Liver (tissue), 3 donors: ENCODE measurements around the gene TNFRSF13B.

Experiments used
- GABPA ChIP-seq, 2 donors: IDR thresholded peaks in 1 of 2; conservative IDR thresholded peaks in 1 of 2; 2 replicates each; pipeline ENCODE4 v1.6.1; 2016; ENCODE audit warnings: antibody characterized with exemption in 2 of 2, mild to moderate bottlenecking in 1 of 2, moderate library complexity in 1 of 2
- HNF4G ChIP-seq: IDR thresholded peaks from 2 replicates; pipeline ENCODE4 v1.6.1; 2016; ENCODE audit warnings: antibody characterized with exemption
- JUND ChIP-seq, 2 donors: IDR thresholded peaks; 2 replicates each; pipeline ENCODE4 v1.6.1; 2016; ENCODE audit warnings: antibody characterized with exemption in 2 of 2
- RAD21 ChIP-seq, 2 donors: IDR thresholded peaks; 2 replicates each; pipeline ENCODE4 v1.6.1; 2016; ENCODE audit warnings: antibody characterized with exemption in 2 of 2, mild to moderate bottlenecking in 2 of 2
- RXRA ChIP-seq, 2 donors: IDR thresholded peaks; 2 replicates each; pipeline ENCODE4 v1.6.1; 2017 to 2018; ENCODE audit warnings: antibody characterized with exemption in 2 of 2, mild to moderate bottlenecking in 1 of 2
- SP1 ChIP-seq: IDR thresholded peaks from 2 replicates; pipeline ENCODE4 v1.6.1; 2018; ENCODE audit warnings: antibody characterized with exemption, mild to moderate bottlenecking
- TAF1 ChIP-seq: conservative IDR thresholded peaks from 2 replicates; pipeline ENCODE4 v1.6.1; 2016; ENCODE audit warnings: antibody characterized with exemption, mild to moderate bottlenecking
- YY1 ChIP-seq: IDR thresholded peaks from 2 replicates; pipeline ENCODE4 v1.6.1; 2016; ENCODE audit warnings: antibody characterized with exemption, mild to moderate bottlenecking
- TF ChIP-seq, protein P1 (sequence below): fragments of 150-350 bp; IDR thresholded peaks from 2 replicates; pipeline ENCODE4 v1.5.1; 2017; ENCODE audit warnings: improper control_type of control experiment, low read depth, low read length; ENCODE audit not compliant: missing input control
- TF ChIP-seq, protein P2 (sequence below): IDR thresholded peaks from 2 replicates; pipeline ENCODE4 v1.6.1; 2016; ENCODE audit warnings: antibody characterized with exemption
- TF ChIP-seq, protein P3 (sequence below): IDR thresholded peaks from 2 replicates; pipeline ENCODE4 v1.6.1; 2016; ENCODE audit warnings: antibody characterized with exemption, mild to moderate bottlenecking
- TF ChIP-seq, protein P4 (sequence below): IDR thresholded peaks from 2 replicates; pipeline ENCODE4 v1.6.1; 2016; ENCODE audit warnings: antibody characterized with exemption
- donor health status: healthy.
- donor health status: healthy.

DNA sequence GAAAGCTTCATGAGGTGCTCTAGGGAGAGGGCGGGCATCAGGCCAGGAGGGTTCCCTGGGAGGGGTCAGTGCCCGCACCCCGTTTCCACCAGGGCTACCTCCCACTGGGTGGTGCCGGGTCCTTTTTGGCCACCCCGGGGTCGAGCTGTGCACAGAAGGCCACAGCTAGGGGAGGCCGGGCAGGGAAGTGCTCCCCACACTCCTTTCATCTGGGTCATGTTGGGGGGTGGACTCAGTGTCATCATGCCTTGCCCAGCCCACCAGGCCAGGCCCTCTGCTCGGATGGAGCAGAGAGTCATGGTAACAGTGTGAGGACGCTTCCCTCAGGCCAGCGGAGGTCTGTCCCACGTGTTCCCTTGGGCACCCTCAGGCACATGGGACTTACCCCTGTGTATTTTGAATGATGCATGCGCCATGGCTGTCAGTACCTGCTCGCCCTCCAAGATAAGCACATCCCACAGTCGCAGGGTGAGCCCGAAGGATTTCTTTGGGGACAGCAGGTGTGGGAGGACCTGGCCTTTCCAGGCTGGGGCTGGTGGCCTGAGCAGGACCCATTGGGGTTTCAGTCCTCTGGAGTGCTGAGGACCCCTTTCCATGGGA is 46.4 kb downstream of the TNFRSF13B start:
- TF ChIP-seq, protein P1, sequence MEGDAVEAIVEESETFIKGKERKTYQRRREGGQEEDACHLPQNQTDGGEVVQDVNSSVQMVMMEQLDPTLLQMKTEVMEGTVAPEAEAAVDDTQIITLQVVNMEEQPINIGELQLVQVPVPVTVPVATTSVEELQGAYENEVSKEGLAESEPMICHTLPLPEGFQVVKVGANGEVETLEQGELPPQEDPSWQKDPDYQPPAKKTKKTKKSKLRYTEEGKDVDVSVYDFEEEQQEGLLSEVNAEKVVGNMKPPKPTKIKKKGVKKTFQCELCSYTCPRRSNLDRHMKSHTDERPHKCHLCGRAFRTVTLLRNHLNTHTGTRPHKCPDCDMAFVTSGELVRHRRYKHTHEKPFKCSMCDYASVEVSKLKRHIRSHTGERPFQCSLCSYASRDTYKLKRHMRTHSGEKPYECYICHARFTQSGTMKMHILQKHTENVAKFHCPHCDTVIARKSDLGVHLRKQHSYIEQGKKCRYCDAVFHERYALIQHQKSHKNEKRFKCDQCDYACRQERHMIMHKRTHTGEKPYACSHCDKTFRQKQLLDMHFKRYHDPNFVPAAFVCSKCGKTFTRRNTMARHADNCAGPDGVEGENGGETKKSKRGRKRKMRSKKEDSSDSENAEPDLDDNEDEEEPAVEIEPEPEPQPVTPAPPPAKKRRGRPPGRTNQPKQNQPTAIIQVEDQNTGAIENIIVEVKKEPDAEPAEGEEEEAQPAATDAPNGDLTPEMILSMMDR, result no peak
- TF ChIP-seq SP1 (no peak), JUND (IDR thresholded peaks at IDR 0.05) (no peak), GABPA (IDR thresholded peaks at IDR 0.05 in 1 of 2, conservative IDR thresholded peaks at IDR 0.05 in 1 of 2) (no peak), HNF4G (no peak), TAF1 (no peak), RAD21 (IDR thresholded peaks at IDR 0.05) (no peak), RXRA (IDR thresholded peaks at IDR 0.05) (no peak), YY1 (no peak)
- TF ChIP-seq, protein P2, sequence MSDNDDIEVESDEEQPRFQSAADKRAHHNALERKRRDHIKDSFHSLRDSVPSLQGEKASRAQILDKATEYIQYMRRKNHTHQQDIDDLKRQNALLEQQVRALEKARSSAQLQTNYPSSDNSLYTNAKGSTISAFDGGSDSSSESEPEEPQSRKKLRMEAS, result no peak
- TF ChIP-seq, protein P3, sequence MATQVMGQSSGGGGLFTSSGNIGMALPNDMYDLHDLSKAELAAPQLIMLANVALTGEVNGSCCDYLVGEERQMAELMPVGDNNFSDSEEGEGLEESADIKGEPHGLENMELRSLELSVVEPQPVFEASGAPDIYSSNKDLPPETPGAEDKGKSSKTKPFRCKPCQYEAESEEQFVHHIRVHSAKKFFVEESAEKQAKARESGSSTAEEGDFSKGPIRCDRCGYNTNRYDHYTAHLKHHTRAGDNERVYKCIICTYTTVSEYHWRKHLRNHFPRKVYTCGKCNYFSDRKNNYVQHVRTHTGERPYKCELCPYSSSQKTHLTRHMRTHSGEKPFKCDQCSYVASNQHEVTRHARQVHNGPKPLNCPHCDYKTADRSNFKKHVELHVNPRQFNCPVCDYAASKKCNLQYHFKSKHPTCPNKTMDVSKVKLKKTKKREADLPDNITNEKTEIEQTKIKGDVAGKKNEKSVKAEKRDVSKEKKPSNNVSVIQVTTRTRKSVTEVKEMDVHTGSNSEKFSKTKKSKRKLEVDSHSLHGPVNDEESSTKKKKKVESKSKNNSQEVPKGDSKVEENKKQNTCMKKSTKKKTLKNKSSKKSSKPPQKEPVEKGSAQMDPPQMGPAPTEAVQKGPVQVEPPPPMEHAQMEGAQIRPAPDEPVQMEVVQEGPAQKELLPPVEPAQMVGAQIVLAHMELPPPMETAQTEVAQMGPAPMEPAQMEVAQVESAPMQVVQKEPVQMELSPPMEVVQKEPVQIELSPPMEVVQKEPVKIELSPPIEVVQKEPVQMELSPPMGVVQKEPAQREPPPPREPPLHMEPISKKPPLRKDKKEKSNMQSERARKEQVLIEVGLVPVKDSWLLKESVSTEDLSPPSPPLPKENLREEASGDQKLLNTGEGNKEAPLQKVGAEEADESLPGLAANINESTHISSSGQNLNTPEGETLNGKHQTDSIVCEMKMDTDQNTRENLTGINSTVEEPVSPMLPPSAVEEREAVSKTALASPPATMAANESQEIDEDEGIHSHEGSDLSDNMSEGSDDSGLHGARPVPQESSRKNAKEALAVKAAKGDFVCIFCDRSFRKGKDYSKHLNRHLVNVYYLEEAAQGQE, result no peak
- TF ChIP-seq, protein P4, sequence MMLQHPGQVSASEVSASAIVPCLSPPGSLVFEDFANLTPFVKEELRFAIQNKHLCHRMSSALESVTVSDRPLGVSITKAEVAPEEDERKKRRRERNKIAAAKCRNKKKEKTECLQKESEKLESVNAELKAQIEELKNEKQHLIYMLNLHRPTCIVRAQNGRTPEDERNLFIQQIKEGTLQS, result no peak
